ENCODE results near the gene DENND4B. TPM values are rescaled to one million over a fixed set of nuclear protein-coding genes. Genes with fewer than 3 reads are reported as not detected.

Gene DENND4B
- total and polyA plus RNA-seq, 2 of the 4 experiments (the other 2 are of a cell fraction), result 1.8 to 25.2 TPM

DNA sequence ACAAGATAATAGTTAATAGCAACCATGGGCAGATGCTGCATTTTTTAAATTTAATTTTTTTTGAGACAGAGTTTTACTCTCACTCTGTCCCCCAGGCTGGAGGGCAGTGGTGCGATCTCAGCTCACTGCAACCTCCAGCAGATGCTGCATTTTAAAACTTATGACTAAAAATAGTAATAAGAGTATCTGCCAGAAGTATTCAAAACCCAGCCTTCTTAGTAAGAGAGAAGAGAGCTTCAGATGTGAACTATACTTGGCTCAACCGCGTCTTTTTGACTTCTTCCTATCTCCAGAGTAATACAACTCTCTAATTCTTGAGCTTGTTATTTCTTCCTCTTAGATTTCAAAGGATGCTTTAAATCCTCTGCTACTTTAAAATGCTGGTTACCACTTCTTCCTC, 48.7 kb upstream of the DENND4B start:
- H4K8ac ChIP-seq (ENCODE audit: low read depth in 2 of 2, low read length in 2 of 2), result no peak overlapping the region
- no peak overlapping the region for H3K4me3 ChIP-seq (ENCODE audit: insufficient read depth, low read depth, low read length)
- ChIA-PET CTCF (interaction anchor here (0.6 kb wide), 1 partner anchor 312 kb away, joined by 3 read pairs; no protein-coding TSS in a partner anchor), POLR2A (ENCODE audit: unreplicated experiment) (interaction anchor here (0.6 kb wide), 1 partner anchor 227 kb away, joined by 5 read pairs; no protein-coding TSS in a partner anchor)
- no peak overlapping the region for H3K4me2 ChIP-seq (ENCODE audit: low read depth, low read length)
- no peak overlapping the region for H2BK120ac ChIP-seq (ENCODE audit: low read depth, low read length)
- H2AFZ ChIP-seq (replicated peaks; ENCODE audit: low read length, poor library complexity), result no peak overlapping the region
- no peak overlapping the region for H2AK9ac ChIP-seq (replicated peaks; ENCODE audit: low read depth, low read length, poor library complexity)
- H2AK5ac ChIP-seq (ENCODE audit: low read depth, low read length), result no peak overlapping the region
- DNase-seq, result no peak
- H4K5ac ChIP-seq (ENCODE audit: low read depth, low read length), result no peak overlapping the region
- no peak overlapping the region for H3K9ac ChIP-seq (ENCODE audit: low read depth, low read length)
- intact Hi-C loops (cut with micrococcal nuclease), result no loop called here
- BruUV-seq (replicated peaks), result no TSS peak
- H3K23ac ChIP-seq (ENCODE audit: low read depth, low read length), result no peak overlapping the region
- TF ChIP-seq BHLHE40 (IDR thresholded peaks at IDR 0.05; ENCODE audit: low read depth, low read length) (no peak), CHD1 (IDR thresholded peaks at IDR 0.05; ENCODE audit: low read depth, low read length) (no peak), RCOR1 (IDR thresholded peaks at IDR 0.05; ENCODE audit: insufficient replicate concordance, low read length) (no peak), NFE2L2 (IDR thresholded peaks at IDR 0.05; ENCODE audit: low read depth, low read length) (no peak), MAFK (IDR thresholded peaks at IDR 0.05; ENCODE audit: low read depth, low read length) (no peak)
- TF ChIP-seq, protein P1, sequence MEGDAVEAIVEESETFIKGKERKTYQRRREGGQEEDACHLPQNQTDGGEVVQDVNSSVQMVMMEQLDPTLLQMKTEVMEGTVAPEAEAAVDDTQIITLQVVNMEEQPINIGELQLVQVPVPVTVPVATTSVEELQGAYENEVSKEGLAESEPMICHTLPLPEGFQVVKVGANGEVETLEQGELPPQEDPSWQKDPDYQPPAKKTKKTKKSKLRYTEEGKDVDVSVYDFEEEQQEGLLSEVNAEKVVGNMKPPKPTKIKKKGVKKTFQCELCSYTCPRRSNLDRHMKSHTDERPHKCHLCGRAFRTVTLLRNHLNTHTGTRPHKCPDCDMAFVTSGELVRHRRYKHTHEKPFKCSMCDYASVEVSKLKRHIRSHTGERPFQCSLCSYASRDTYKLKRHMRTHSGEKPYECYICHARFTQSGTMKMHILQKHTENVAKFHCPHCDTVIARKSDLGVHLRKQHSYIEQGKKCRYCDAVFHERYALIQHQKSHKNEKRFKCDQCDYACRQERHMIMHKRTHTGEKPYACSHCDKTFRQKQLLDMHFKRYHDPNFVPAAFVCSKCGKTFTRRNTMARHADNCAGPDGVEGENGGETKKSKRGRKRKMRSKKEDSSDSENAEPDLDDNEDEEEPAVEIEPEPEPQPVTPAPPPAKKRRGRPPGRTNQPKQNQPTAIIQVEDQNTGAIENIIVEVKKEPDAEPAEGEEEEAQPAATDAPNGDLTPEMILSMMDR (conservative IDR thresholded peaks at IDR 0.05; ENCODE audit: low read depth, low read length), result no peak
- TF ChIP-seq, protein P2, sequence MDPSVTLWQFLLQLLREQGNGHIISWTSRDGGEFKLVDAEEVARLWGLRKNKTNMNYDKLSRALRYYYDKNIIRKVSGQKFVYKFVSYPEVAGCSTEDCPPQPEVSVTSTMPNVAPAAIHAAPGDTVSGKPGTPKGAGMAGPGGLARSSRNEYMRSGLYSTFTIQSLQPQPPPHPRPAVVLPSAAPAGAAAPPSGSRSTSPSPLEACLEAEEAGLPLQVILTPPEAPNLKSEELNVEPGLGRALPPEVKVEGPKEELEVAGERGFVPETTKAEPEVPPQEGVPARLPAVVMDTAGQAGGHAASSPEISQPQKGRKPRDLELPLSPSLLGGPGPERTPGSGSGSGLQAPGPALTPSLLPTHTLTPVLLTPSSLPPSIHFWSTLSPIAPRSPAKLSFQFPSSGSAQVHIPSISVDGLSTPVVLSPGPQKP (IDR thresholded peaks at IDR 0.05; ENCODE audit: borderline replicate concordance, low read depth, low read length), result no peak
- TF ChIP-seq, protein P3, sequence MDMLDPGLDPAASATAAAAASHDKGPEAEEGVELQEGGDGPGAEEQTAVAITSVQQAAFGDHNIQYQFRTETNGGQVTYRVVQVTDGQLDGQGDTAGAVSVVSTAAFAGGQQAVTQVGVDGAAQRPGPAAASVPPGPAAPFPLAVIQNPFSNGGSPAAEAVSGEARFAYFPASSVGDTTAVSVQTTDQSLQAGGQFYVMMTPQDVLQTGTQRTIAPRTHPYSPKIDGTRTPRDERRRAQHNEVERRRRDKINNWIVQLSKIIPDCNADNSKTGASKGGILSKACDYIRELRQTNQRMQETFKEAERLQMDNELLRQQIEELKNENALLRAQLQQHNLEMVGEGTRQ (IDR thresholded peaks at IDR 0.05; ENCODE audit: low read depth, low read length), result no peak
- 0 out of 2 replicates have a peak, but pooled peaks cover 2% of the 10 kb centered on the region for H3K4me1 ChIP-seq (ENCODE audit: control insufficient read depth, insufficient read depth, low read length)
- ATAC-seq (ENCODE audit: low read depth), result no peak
- peaks cover 17 to 37% of the 10 kb centered on the region in 2 experiments for H3K79me1 ChIP-seq (ENCODE audit: low read depth in 1 of 2, low read length in 2 of 2)
- in situ Hi-C loops (cut with MboI; ENCODE audit: low sequenced_read_pairs), result no loop called here
- no peak overlapping the region for H3K27ac ChIP-seq (ENCODE audit: insufficient read depth, low read length)
- no peak overlapping the region for H3K14ac ChIP-seq (replicated peaks; ENCODE audit: low read depth, low read length)
- H2BK15ac ChIP-seq (ENCODE audit: low read depth, low read length), result no peak overlapping the region
- H2BK20ac ChIP-seq (ENCODE audit: low read depth, low read length), result no peak overlapping the region
- no peak overlapping the region for H3K18ac ChIP-seq (ENCODE audit: low read depth, low read length)
- peaks cover 4% of the 10 kb centered on the region; the same call in 1 of the 2 replicates for H3K9me1 ChIP-seq (ENCODE audit: insufficient read depth, low read length)
- no peak overlapping the region for H3K4ac ChIP-seq (ENCODE audit: low read depth, low read length)
- H4K20me1 ChIP-seq (ENCODE audit: insufficient read depth, low read length), result peaks cover 23% of the 10 kb centered on the region; the same call in 1 of the 2 replicates
- dilution Hi-C loops (cut with HindIII; ENCODE audit: low sequenced_read_pairs, unreplicated experiment), result no loop called here
- no peak overlapping the region for H3K56ac ChIP-seq (ENCODE audit: extremely low read depth, insufficient read depth, low read length)
- H3K27me3 ChIP-seq (ENCODE audit: control insufficient read depth, insufficient read depth, low read length), result no peaks in the 10 kb centered on the region
- no peak overlapping the region for H2BK5ac ChIP-seq (ENCODE audit: low read depth, low read length, poor library complexity, severe bottlenecking)
- H4K91ac ChIP-seq (ENCODE audit: insufficient read depth, low read depth, low read length), result no peak overlapping the region
- H3K36me3 ChIP-seq (ENCODE audit: control insufficient read depth, insufficient read depth, low read length), result peaks cover 28% of the 10 kb centered on the region
- no peaks in the 10 kb centered on the region for H3K9me3 ChIP-seq (ENCODE audit: control insufficient read depth, insufficient read depth, low read length)
- no CpG with 5 or more reads among the region's 3 CpGs for WGBS, 2 experiments (ENCODE audit: extremely low coverage in 2 of 2, insufficient read length in 1 of 2)
